ENCODE measurements around the gene FGF12. TPM values are rescaled to one million over a fixed set of nuclear protein-coding genes. Genes with fewer than 3 reads are reported as not detected.

The FGF12 gene
- total RNA-seq, 6 experiments from 2014 or later: 0.29 to 6.5 (median 0.76) TPM

DNA sequence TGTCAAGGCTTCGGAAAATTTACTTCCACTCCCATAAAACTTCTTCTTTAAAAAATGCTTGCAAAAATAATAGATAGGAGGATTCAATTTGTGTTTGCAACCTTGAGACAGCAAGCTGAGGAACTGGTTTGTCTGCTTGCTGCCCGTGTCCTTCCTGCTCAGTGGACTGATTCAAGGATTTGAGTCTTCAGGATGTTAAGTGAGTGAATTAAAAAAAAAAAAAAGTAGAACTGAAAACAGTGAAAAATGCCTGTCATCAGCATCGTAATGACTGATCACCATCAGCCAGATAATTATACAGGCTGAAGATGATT lies 453.7 kb downstream of the FGF12 start:
- no peaks in the 10 kb centered on the region for H3K36me3 ChIP-seq
- DNase-seq: no peak
- no peak for TF ChIP-seq POLR2A (IDR thresholded peaks at IDR 0.05)
- TF ChIP-seq CTCF (IDR thresholded peaks at IDR 0.05): no peak
- no peaks in the 10 kb centered on the region for H3K27me3 ChIP-seq
- ATAC-seq: no peak
- no peaks in the 10 kb centered on the region for H3K9me3 ChIP-seq
- H3K4me3 ChIP-seq: no peak overlapping the region
- intact Hi-C loops (cut with DNase I): no loop called here
- WGBS (ENCODE audit: insufficient coverage, low coverage, low lambda C conversion rate, missing lambda C conversion rate): 63% methylated on average over 3 of the region's 3 CpGs
- H3K27ac ChIP-seq: no peak overlapping the region
- H3K4me1 ChIP-seq: no peaks in the 10 kb centered on the region

DNA sequence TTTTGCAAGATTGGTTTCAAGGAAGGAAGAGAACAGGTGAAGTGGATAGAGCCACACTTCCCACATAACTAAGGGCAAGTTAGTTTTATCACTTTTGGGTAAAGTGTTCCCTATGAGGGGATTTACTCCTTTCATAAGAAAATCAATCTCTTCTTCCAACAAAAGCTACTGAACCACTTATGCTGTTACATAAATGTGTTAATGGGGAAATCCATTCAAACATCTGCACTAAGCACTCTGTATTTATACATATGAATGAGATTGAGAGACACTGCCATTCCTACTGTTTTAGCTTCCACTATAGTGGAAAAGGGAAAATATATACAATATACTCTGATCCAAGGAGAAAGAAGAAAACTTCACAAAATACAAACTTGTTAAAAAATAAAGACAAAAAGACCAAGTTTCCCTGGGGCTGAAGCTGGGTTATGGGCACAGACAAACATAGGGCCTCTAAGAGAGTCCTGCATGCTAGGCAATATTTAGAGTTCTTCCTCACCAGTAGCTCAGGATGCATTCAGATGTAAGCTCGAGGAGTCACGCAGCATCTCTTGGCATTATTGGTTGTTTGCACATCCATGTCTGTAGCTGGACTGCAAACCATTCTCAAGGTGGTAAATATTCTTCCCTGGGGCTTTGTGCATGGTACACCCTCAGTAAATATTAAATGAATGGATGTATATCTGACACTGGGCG lies 454.2 kb downstream of the FGF12 start:
- WGBS (ENCODE audit: insufficient coverage, low coverage, low lambda C conversion rate, missing lambda C conversion rate): 72% methylated on average over 3 of the region's 3 CpGs
- intact Hi-C loops (cut with DNase I): no loop called here

DNA sequence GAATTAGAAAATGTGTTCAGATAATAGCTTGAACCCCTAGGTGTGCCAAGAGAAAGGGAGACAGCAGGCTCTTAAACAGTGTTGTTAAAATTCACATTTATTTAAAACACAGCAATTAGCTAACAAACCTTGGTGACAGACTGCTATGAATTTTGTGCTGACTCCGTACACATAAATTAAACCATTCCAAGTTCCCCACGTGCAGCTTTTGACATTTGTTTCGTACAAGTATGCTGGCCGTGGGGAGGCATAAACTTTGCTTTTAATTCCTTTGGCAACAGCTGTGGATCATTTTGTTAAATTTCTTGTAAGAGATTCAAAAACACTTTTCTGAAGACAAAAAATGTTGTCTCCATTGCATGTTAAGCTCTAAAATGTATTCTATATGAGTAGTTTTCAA lies 465.3 kb downstream of the FGF12 start:
- ATAC-seq: no peak
- H3K36me3 ChIP-seq: no peaks in the 10 kb centered on the region
- WGBS (ENCODE audit: insufficient coverage, low coverage, low lambda C conversion rate, missing lambda C conversion rate): 67% methylated on average over 4 of the region's 4 CpGs
- H3K27me3 ChIP-seq: no peaks in the 10 kb centered on the region
- no peak overlapping the region for H3K27ac ChIP-seq
- TF ChIP-seq CTCF (IDR thresholded peaks at IDR 0.05) (no peak), POLR2A (IDR thresholded peaks at IDR 0.05) (no peak)
- intact Hi-C loops (cut with DNase I): no loop called here
- H3K4me1 ChIP-seq: no peaks in the 10 kb centered on the region
- DNase-seq: no peak
- no peak overlapping the region for H3K4me3 ChIP-seq
- no peaks in the 10 kb centered on the region for H3K9me3 ChIP-seq

More for the DNA sequence above, 454.2 kb downstream of the FGF12 start:
- no peak for DNase-seq
- H3K4me3 ChIP-seq: no peak overlapping the region
- no peaks in the 10 kb centered on the region for H3K36me3 ChIP-seq
- H3K4me1 ChIP-seq: no peaks in the 10 kb centered on the region
- no peak overlapping the region for H3K27ac ChIP-seq
- no peaks in the 10 kb centered on the region for H3K9me3 ChIP-seq
- ATAC-seq: no peak
- H3K27me3 ChIP-seq: no peaks in the 10 kb centered on the region
- no peak for TF ChIP-seq CTCF (IDR thresholded peaks at IDR 0.05)
- no peak for TF ChIP-seq POLR2A (IDR thresholded peaks at IDR 0.05)

DNA sequence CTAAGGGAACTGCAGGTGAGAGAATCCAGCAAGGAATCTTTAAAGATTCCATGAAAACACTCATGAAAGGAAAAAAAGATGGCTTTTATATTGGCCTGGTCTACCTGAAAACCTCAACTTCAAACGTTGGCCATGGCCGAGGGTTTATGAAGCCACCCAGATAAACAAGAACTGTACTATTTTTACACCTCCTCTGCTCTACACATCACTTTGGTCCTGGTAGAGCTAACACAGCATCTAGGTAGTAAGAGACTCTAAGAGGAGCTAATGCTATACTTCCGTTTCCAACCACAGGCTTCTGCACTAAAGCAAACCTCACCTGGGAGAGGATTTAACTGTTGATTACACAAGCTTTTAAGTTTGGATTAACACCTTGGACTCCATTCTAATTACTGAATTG lies 466.2 kb downstream of the FGF12 start:
- H3K9me3 ChIP-seq: no peaks in the 10 kb centered on the region
- no peaks in the 10 kb centered on the region for H3K27me3 ChIP-seq
- ATAC-seq (no peak), DNase-seq (no peak)
- no peaks in the 10 kb centered on the region for H3K4me1 ChIP-seq
- TF ChIP-seq CTCF (IDR thresholded peaks at IDR 0.05): no peak
- no peak for TF ChIP-seq POLR2A (IDR thresholded peaks at IDR 0.05)
- intact Hi-C loops (cut with DNase I): no loop called here
- H3K27ac ChIP-seq: no peak overlapping the region
- H3K36me3 ChIP-seq: no peaks in the 10 kb centered on the region
- no peak overlapping the region for H3K4me3 ChIP-seq
- 86% methylated on average over 3 of the region's 3 CpGs for WGBS (ENCODE audit: insufficient coverage, low coverage, low lambda C conversion rate, missing lambda C conversion rate)
